Kidney (tissue), 14 donors: Measurements from ENCODE around the gene FBXO2. TPM values are rescaled to one million over a fixed set of nuclear protein-coding genes. Genes with fewer than 3 reads are reported as not detected.
A peak's percentile ranks its signal among the peaks of the same experiment; 100 is the strongest.

ENCODE experiments used
- DNase-seq, 5 donors: peaks; one replicate each; pipeline ENCODE4 v3.0.0-alpha.2; 2013 to 2020
- FAIRE-seq: peaks from 2 replicates; lab custom pipeline; 2012; peaks lifted over from hg19 to GRCh38; lab: Jason Lieb, UNC
- H3K27ac ChIP-seq, 2 donors: one replicate each; pipeline ENCODE4 v1.7.0; 2013; ENCODE audit warnings: low read depth in 2 of 2, low read length in 2 of 2, inconsistent platforms in 1 of 2
- H3K27me3 ChIP-seq: one replicate; pipeline ENCODE4 v1.7.1; 2013; ENCODE audit warnings: low read length, inconsistent platforms; ENCODE audit not compliant: control insufficient read depth, insufficient read depth
- H3K36me3 ChIP-seq, 3 donors: one replicate each; pipeline versions ENCODE4 v1.7.0 to v1.7.1; 2013; ENCODE audit warnings: low read length in 3 of 3, control low read depth in 1 of 3, inconsistent platforms in 1 of 3; ENCODE audit not compliant: insufficient read depth in 3 of 3, control insufficient read depth in 2 of 3
- H3K4me1 ChIP-seq, 3 donors: one replicate each; pipeline versions ENCODE4 v1.7.0 to v1.7.1; 2013; ENCODE audit warnings: low read length in 3 of 3, inconsistent platforms in 1 of 3, low read depth in 1 of 3; ENCODE audit not compliant: control insufficient read depth in 2 of 3, insufficient read depth in 2 of 3
- H3K4me3 ChIP-seq, 3 donors: one replicate each; pipeline versions ENCODE4 v1.7.0 to v1.8.1; 2013; ENCODE audit warnings: low read length in 3 of 3, control low read depth in 1 of 3, inconsistent platforms in 1 of 3
- H3K9ac ChIP-seq, 3 donors: one replicate each; pipeline versions ENCODE4 v1.7.0 to v1.7.1; 2013; ENCODE audit warnings: low read length in 3 of 3, control low read depth in 1 of 3, inconsistent platforms in 1 of 3
- H3K9me3 ChIP-seq, 3 donors: one replicate each; pipeline versions ENCODE4 v1.7.0 to v1.7.1; 2013; ENCODE audit warnings: low read length in 3 of 3, control low read depth in 1 of 3, inconsistent platforms in 1 of 3; ENCODE audit not compliant: control insufficient read depth in 2 of 3, insufficient read depth in 1 of 3
- intact Hi-C: fragments of 100-400 bp; cut with DNase I; formaldehyde crosslinking; loops from one replicate; pipeline ENCODE4 v1.11.1; 2022
- polyA plus RNA-seq: library from polyadenylated mRNA; stranded (reverse); fragments of 350-450 nt; fragmentation: Illumina TruSeq; extraction: RNeasy Lipid Tissue Mini Kit (QIAGEN cat#74804); gene quantifications from one replicate; pipeline ENCODE4 v1.2.3, GENCODE V29; 2014; ENCODE audit warnings: low read depth, low replicate concordance; ENCODE audit not compliant: insufficient read depth
- total RNA-seq: library from RNA; stranded (reverse); fragmentation: NEBNext Ultra II Directional; extraction: Animal tissue kit (Norgen Biotek cat#: 25700); gene quantifications from one replicate; pipeline ENCODE4 v1.2.1, GENCODE V29; 2021
- TF ChIP-seq, protein P1 (sequence below): IDR thresholded peaks from 3 replicates; pipeline ENCODE4 v1.5.1; 2012; ENCODE audit warnings: mild to moderate bottlenecking, moderate library complexity, borderline replicate concordance; ENCODE audit not compliant: insufficient read depth; ENCODE audit errors: extremely low read depth
- donor health status: control.
- donor health status: control.
- donor health status: control.
- donor health status: control.
- donor health status: control.
- donor health status: DM: yes; HTN: yes; CAD: no.
- donor health status: Normal renal cell carcinoma (clear cell type).

FBXO2 gene
- total and polyA plus RNA-seq, 2 donors from 2014 or later: 10.2 to 38.4 TPM

DNA sequence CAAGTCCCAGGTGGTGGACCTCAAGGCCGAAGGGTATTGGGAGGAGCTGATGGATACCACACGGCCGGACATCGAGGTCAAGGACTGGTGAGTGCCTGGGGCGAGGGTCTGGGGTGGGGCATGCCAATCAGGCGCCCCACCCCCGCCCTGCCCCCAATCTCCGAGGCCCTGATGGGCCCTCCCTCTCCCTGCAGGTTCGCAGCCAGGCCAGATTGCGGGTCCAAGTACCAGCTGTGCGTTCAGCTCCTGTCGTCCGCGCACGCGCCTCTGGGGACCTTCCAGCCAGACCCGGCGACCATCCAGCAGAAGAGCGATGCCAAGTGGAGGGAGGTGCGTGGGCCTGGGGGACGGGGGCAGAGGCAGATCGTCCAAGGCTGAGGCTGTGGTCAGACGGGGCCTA, 4.3 kb upstream of the FBXO2 start:
- H3K27me3 ChIP-seq: no peaks in the 10 kb centered on the region
- TF ChIP-seq, protein P1, sequence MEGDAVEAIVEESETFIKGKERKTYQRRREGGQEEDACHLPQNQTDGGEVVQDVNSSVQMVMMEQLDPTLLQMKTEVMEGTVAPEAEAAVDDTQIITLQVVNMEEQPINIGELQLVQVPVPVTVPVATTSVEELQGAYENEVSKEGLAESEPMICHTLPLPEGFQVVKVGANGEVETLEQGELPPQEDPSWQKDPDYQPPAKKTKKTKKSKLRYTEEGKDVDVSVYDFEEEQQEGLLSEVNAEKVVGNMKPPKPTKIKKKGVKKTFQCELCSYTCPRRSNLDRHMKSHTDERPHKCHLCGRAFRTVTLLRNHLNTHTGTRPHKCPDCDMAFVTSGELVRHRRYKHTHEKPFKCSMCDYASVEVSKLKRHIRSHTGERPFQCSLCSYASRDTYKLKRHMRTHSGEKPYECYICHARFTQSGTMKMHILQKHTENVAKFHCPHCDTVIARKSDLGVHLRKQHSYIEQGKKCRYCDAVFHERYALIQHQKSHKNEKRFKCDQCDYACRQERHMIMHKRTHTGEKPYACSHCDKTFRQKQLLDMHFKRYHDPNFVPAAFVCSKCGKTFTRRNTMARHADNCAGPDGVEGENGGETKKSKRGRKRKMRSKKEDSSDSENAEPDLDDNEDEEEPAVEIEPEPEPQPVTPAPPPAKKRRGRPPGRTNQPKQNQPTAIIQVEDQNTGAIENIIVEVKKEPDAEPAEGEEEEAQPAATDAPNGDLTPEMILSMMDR: no peak
- no peak overlapping the region for H3K9ac ChIP-seq
- no peaks in the 10 kb centered on the region for H3K9me3 ChIP-seq
- H3K27ac ChIP-seq: no peak overlapping the region
- H3K36me3 ChIP-seq: peaks cover 0 to 2% (median 0%) of the 10 kb centered on the region in 3 donors
- peaks cover 0 to 5% (median 0%) of the 10 kb centered on the region in 3 donors for H3K4me1 ChIP-seq
- intact Hi-C loops: no loop called here
- FAIRE-seq (no peak), DNase-seq (no peak)
- no peak overlapping the region for H3K4me3 ChIP-seq

DNA sequence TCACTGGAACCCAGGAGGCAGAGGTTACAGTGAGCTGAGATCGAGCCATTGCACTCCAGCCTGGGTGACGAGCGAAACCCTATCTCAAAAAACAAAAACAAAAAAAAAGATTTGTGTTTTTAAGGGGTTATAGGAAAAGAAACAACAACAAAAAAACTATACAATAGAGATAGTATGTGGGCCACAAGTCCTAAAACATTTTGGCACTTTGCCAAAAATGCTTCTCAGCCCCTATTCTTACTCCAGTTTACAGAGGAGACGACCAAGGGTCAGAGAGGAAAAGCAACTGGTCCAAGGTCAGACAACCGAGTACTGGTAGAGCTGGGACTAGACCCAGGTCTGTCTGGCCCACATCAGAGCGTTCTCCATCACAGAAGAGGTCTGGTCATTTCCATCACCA, 3.4 kb upstream of the FBXO2 start:
- H3K4me3 ChIP-seq: no peak overlapping the region
- peaks cover 0 to 5% (median 0%) of the 10 kb centered on the region in 3 donors for H3K4me1 ChIP-seq
- TF ChIP-seq, protein P1: no peak
- no peak overlapping the region for H3K27ac ChIP-seq
- H3K9me3 ChIP-seq: no peaks in the 10 kb centered on the region
- FAIRE-seq (no peak), DNase-seq (no peak)
- intact Hi-C loops: no loop called here
- H3K36me3 ChIP-seq: peaks cover 0 to 2% (median 0%) of the 10 kb centered on the region in 3 donors
- no peak overlapping the region for H3K9ac ChIP-seq
- H3K27me3 ChIP-seq: no peaks in the 10 kb centered on the region

DNA sequence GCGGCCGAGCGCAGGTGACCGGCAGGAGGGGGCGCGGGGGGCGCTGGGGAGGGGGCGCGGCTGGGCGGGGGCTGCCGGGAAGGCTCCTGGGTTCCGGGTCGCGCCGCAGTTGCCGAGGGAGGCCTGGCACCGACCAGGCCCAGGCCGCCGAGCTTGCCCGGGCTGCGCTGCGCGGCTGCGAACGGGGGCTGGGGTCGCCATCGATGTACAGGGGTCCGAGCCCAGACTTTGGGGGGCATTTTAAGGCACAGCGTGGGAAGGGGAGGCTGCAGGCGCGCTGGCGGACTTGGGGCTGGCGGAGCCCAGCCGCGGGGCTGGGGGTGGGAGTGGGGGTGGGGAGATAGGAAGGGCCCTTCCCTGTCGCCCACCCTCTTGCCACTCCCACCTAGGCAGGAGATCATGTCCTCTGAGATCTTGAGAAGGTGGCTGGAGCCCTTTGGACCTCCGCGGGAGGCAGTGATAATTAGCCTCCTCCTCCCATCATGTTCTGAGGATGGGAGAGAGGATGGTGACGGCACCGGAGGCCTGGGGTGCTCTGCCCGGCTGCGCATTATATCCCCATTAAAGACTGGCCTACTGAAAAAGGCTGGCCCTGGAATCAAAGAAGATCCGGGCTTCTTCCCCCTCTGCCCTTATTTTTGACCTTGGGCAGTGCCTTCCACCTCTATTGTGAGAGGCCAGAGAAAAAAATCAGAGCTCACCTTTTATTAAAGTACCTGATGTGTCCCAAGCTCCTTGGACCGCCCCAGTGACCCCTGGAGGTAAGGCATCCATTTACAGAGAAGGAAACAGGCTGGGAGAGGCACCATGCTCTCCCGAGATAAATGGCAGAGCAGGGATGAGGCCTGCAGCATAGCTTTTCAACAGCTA, 945 bp upstream of the FBXO2 start:
- Histone ChIP-seq H3K27ac (no peak overlapping the region), H3K36me3 (peaks cover 0 to 2% (median 0%) of the 10 kb centered on the region in 3 donors), H3K9me3 (no peaks in the 10 kb centered on the region), H3K27me3 (peaks cover 1% of the 10 kb centered on the region), H3K9ac (peak overlapping the region in 2 of 3 donors; percentile 77), H3K4me3 (peak overlapping the region; percentile 26 to 52 (median 50)), H3K4me1 (peaks cover 0 to 5% (median 0%) of the 10 kb centered on the region in 3 donors)
- DNase-seq: no peak
- TF ChIP-seq, protein P1: no peak
- intact Hi-C loops: no loop called here
- no peak for FAIRE-seq
